CD4-positive, alpha-beta T cell treated with Interleukin-21 for 1 hour (primary cell): ENCODE data around the gene GNG4.
"Not testable (repeated sequence)": the region's sequence is repeated elsewhere in the genome, so short reads cannot be mapped to it uniquely, and the experiment has no call there.

Source experiments
- DNase-seq: peaks from one replicate; pipeline ENCODE4 v3.0.0-alpha.2; 2020

The GNG4 gene

DNA sequence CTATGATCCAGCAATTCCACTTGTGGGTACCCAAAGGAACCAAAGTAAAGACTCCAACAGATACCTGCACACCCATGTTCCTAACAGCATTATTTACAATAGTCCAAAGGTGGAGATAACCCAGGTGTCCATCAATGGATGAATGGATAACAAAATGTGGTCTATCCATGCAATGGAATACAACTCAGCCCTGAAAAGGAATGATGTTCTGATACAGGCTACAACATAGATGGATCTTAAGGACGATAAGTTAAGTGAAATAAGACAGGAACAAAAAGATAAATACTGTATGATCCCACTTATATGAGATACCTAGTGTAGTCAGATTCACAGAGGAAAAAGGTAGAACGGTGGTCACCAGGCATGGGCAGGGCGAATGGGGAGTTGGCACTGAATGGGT, 69.7 kb downstream of the GNG4 start:
- DNase-seq, result no peak

DNA sequence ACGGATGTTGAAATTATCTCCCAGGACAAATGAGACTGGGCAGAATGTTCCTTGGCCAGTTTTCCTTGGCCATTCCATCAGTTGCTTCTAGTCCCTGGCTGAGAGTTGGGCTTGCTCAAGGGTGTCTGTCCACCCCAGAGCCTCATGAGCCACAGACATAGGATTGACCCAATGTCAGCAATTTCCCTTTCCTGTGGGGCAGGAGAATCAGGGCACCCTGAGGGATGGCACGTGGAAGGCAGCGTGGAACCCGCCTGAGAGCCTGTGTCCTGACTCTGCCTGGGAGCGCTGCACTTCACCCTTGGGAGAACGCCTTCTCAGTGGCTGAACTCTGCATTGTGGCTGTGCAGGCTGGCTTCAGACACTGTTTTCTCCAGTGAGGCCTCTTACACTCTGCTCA, 74.0 kb downstream of the GNG4 start:
- DNase-seq, result no peak

DNA sequence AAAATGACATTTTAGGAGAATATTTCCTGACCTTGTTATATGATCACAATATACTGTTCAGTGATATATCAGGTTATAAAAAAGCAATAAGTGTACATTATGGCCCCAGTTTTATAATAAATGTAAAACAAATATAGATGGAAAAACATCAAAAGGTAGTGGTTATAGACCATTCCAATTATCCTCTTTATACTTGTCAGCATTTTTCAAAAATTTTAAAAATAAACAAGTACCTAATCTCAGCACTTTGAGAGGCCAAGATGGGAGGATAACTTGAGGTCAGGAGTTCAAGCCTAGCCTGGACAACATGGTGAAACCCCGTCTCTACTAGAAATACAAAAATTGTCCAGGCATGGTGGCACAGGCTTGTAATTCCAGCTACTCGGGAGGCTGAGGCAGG, 75.7 kb downstream of the GNG4 start:
- DNase-seq, result no peak

DNA sequence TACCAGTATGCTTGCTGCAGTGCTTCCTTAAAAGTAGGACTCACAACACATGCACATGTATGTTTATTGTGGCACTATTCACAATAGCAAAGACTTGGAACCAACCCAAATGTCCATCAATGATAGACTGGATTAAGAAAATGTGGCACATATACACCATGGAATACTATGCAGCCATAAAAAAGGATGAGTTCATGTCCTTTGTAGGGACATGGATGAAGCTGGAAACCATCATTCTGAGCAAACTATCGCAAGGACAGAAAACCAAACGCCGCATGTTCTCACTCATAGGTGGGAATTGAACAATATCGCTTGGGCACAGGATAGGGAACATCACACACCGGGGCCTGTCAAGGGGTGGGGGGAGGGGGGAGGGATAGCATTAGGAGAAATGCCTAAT, 76.6 kb downstream of the GNG4 start:
- not testable (repeated sequence) for DNase-seq

DNA sequence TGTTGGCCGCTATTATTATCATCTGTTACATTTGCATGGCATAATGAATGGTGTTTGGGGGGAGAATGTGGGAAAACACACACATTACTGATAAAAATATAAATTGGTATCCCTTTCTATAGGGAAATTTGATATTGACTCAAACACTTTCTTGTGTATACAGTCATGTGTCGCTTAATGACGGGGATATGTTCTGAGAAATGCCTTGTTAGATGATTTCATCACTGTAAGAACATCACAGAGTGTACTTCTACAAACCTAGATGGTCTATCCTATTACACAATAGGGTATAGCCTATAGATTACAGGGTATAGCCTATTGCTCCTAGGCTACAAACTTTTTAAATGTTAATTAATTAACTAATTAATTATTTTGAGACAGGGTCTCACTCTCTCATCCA, 78.1 kb downstream of the GNG4 start:
- DNase-seq, result no peak

DNA sequence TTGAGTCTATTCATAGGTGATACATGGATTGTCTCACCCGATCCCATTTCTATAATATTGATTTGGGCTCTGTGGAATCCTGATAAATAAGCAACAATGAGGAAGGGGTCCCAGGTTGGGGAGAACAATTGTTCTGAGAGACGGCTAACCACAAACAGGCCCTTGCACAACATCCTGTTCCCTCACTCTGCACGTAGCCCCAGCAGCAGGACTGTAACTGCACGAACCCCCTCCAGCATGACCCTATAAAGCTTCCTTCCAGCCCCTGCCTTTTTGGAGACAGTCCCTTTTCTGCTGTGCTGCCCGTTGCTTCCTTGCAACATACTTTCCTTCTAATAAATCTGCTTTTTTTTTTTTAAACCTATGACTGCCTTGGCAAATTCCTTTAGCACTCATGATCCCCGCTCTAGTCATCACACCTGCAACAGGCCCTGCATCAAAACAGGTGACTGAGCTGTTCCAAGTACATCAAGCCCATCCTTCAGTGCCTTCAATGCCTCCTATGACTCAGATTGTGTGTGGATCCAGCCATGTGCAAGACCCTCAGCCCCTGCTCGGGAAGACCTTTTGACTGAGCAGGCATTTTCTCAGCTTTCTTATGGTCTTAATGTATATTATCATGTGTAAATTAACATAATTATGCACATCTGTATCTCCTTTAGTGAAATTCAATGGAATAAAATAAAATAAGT, 81.6 kb downstream of the GNG4 start:
- DNase-seq, result no peak

DNA sequence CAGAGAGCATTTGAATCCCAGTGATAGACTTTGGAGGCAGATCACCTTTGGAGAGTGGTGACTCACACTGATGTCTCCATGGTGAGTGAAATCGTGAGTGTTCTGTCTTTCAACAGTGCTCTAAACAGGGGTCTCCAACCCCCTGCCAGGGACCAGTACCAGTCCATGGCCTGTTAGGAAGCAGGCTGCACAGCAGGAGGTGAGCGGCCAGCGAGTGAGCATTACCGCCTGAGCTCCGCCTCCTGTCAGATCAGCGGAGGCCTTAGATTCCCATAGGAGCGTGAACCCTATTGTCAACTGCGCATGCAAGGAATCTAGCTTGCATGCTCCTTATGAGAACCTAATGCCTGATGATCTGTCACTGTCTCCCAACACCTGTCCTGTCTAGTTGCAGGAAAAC, 83.5 kb downstream of the GNG4 start:
- DNase-seq, result no peak

DNA sequence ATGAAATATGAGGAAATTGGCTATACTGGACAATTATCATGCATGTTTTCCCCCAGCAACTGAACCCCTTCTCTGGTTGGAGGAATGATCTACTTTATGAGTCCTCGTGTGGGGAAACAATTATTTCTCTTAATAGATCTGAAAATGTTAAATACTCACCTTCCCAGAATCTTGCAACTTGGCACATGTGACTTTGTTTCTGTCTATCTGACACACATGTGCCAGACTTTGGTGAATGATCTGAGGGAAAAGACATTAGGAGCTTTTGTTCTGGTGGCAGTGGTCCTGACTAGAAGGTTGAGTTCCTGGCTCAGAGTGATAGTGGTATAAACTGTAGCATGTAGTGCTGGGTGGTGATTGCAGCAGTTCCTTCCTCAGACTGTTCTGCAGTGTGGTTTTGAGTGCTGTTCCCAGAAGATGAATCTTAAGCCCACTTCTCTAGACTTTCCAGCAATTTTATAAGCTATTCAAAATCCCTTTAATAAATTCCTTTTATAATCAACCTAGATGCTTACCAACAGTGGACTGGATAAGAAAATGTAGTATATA, 86.0 kb downstream of the GNG4 start:
- DNase-seq, result no peak

DNA sequence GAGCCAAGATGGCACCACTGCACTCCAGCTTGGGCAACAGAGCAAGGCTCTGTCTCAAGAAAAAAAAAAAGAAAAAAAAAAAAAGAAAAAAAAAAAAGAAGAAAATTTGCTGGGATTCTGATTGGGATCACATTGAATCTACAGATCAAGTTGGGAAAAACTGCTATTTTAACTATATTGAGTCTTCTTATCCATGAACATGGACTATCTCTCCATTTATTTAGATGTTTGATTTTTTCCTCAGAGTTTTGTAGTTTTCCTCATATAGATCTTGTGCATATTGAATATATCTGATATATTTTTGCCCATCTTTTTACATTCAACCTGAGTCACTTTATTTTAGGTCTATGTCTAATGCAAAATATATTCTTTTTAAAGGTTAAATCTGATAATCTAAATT, 87.0 kb downstream of the GNG4 start:
- DNase-seq, result no peak

DNA sequence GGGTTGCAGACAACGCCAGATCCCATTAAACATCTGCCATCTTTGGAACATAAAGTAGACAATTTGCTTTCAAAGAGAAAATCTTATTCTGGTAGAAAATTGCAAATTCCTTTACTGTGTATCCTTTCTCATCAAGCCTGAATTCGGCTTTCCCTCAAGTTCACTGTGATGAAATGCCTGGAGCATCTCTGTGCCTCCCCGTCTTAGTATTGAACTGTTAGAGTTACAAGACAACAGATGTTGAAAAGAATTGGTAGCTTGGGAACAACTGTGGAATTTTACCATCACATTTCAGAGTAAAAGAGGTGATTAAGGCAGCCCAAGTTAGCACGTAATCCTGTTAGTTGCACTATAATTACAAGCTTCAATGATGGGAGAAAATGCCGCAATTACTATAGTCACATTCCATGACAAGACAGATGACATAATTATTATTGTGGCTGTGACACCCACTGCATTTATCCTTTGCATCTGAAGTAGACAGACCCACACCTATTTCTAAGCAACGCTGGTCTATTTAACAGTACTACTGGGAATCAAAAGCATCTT, 90.9 kb downstream of the GNG4 start:
- no peak for DNase-seq

DNA sequence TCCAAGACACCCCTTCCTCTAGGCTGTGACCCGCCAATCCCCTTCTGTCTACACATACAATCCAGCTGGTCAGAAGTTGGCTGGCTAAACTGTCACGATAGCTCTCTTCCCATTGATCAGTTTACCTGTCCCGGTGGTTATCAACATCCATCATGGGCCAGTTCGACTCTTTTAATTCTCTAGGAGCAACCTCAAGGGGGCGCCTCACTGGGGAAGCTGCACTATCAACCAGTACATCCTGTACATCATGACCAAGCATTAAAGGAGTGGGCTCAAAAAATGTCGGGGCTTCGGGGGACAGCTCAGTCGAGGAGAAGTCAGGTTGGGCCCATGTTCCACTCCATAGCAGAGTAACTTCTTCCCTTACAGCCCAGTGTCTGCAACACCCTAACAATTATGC, 92.1 kb downstream of the GNG4 start:
- DNase-seq, result peak; percentile 1

DNA sequence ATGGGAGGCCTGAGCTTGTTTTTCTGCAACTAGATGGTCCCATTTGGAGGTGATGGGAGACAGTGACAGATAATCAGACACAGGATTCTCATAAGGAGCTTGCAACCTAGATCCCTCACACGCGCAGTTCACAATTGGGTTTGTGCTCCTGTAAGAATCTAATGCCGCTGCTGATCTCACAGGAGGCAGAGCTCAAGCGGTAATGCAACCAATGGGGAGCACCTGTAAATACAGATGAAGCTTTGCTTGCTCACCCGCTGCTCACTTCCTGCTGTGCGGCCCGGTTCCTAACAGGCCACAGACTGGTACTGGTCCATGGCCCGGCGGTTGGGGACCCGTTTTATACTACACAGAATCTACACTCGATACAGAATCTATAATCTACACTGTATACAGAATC, 92.8 kb downstream of the GNG4 start:
- no peak for DNase-seq

DNA sequence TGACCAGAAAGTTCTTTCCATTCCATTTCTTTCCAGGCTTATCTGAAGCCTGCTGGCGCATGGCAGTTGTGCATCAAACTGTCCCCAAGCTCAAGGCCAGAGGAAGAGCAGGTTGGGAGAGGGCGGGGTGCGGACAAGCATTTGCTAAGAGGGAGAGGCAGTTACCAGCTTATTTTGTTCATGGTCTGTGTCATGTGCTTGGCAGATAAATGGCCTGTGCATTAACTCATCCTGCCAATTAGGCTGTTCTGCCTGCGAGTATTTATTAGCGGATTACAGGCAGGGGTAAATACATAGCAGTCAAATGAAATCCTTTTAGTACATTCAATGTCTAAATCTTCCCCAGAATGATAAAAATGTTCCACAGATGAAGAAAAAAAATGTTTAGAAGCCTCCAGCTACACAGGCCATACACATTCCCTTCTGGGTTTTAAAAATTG, 96.5 kb downstream of the GNG4 start:
- no peak for DNase-seq

DNA sequence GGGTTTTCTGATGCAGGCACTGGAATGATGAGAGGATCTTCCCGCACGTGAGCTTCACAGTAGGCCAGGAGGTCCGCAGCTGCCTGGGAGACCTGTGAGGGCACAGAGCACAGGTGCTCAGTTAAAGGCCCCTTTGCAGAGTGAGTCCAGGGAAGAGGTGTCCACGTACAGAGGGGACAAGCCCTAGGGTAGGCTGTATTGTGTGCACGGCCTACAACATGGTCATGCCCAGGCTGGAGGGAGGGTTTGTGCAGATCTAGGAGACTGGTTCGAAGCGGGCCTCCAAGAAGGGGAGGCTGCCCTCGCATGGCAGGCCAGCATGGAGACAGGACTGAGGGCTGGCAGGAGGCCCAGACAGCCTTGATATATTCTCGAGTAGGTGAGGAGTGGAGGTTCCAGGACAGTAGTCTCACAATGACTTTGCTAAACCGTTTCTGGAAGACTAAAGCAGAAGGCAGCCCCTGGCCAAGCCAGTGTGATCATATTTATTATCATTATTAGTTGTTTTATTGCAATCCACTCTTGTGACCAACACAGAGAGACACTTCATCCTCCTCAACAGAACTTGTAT, 97.4 kb downstream of the GNG4 start:
- no peak for DNase-seq

DNA sequence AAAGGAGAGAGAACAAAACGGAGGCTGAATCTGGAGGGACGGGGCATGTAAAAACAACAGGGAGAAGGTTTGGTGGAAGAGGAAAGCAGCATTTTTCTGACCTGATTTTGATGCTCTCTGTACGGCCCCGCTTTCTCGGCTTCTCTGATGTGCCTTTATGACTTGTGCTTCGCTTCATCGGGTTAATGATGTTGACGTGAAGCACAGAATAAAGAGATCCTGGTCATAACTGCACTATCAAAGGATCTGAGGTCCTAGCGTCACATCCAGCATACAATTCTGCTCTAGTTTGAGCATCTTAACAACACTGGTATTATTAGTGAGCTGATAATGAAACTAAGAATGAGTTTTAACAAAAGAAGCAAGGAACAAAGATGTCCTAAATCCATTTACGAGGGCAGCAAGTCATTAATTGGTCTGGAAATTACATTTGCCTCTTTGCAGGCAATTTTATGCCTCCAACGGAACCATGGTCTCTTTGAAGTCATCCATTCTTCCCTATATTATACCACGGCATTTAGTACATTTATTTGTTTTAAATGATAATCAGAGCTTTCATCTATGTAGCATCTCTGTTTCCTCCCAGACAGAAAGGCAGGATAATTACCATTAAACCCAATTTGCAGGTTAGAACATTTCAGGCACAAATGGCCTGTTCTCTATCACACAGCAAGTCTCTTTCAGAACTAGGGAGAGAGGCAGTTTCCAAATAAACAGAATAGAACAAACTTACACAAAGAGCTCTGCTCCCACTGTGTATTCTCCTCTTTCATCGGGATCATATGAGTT, 100.0 kb downstream of the GNG4 start:
- no peak for DNase-seq

DNA sequence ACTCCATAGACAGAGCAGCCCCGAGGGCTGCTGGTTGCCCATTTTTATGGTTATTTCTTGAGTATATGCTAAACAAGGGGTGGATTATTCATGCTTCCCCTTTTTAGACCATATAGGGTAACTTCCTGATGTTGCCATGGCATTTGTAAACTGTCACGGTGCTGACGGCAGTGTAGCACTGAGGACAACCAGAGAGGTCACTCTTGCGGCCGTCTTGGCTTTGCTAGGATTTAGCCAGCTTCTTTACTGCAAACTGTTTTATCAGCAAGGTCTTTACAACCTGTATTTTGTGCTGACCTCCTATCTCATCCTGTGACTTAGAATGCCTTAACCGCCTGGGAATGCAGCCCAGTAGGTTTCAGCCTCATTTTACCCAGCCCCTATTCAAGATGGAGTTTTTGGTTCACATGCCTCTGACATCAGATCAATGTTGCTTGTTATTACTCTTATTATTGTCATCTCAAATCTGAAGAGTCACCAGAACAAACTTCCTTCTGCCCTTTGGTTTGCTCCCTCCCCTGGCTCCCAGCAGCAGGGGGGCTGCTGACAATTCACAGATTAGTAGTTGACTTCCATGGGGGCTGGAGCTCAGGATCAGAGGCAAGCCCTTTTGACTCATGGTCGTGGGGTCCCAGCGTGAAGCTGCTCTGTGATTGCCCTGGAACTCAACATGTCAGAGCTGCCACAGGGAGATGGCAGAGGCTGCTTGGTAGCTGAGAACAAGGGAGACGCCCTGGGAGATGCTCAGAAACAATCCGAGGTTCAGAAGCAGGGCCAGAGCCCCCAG, 103.0 kb downstream of the GNG4 start:
- DNase-seq, result not testable (repeated sequence)

DNA sequence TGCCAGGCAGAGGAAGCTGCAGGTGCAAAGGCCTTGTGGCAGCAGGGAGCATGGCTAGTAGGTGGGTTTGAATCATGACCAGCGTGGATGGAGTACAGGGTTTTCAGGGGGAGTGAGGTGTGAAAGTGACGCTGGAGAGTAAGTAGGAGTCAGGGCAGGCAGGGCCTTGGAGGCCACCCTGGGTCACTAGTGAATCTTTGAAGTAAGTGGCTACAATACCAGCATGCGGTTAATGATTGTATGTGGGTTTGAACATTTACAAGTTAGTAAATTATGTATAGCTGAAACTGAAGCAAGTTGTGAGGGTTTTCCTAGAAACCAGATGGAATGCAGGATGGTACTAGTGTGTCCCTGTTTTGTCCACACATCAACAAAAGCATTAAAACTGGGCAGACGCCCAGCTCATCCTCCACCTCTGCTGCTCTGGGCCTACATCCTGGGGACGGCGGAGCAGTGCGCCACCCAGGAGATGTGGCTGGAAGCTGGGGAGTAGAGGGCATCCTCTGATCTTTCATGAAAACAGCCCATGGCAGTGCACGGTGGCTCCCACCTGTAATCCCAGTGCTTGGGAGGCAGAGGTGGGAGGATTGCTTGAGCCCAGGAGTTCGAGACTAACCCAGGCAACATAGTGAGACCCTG, 104.2 kb downstream of the GNG4 start:
- no peak for DNase-seq

DNA sequence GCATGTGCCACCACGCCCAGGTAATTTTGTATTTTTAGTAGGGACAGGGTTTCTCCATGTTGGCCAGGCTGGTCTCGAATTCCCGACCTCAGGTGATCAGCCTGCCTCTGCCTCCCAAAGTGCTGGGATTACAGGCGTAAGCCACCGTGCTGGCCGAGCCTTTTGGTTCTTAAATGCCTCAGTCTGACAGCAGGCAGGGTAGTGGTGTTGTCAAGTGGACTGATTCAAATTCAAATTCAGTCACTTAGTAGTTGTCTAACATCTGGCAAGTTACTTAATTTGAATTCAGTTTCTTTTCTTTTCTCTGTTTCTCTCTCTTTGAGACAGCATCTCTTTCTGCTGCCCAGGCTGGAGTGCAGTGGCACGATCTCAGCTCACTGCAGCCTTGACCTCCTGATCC, 106.7 kb downstream of the GNG4 start:
- not testable (repeated sequence) for DNase-seq

DNA sequence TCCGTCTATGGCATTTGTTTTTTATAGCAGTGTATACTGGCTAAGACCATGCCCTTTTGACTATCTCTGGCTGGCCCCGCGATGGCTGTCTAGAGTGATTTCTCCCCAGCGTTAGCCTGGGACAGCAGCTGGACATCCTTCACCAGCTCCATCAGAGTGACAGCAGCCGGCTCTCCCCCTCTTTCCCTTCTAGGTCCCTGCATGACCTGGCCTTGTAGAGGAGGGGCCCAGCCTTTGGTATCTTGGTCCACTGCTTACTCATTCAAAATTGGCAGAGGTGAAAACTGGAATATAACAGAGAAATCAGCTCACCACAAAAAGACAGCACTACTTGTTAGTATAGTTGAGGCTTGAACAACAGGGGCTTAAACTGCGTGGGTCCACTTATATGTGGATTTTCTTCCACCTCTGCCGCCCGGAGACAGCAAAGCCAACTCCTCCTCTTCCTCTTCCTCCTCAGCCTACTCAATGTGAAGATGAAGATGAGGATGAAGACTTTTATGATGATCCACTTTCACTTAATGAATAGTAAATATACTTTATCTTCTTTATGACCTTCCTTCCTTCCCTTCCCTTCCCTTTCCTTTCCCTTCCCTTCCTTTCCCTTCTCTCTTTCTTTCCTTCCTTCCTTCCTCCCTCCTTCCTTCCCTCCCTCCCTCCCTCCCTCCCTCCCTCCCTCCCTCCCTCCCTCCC, 116.0 kb downstream of the GNG4 start:
- no peak for DNase-seq

DNA sequence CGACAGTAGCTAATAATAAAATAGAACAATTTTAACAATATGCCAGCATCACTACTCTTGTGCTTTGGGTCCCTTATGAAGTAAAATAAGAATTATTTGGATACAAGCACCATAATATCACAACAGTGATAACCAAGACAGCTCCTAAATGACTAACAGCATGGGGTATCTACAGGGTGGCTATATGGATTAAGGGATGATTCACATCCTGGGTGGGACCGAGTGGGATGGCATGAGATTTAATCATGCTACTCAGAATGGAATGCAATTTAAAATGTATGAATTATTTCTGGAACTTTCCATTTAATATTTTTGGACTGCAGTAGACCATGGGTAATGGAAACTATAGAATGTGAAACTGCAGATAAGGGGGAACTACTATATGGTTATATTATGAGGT, 117.2 kb downstream of the GNG4 start:
- DNase-seq, result no peak

DNA sequence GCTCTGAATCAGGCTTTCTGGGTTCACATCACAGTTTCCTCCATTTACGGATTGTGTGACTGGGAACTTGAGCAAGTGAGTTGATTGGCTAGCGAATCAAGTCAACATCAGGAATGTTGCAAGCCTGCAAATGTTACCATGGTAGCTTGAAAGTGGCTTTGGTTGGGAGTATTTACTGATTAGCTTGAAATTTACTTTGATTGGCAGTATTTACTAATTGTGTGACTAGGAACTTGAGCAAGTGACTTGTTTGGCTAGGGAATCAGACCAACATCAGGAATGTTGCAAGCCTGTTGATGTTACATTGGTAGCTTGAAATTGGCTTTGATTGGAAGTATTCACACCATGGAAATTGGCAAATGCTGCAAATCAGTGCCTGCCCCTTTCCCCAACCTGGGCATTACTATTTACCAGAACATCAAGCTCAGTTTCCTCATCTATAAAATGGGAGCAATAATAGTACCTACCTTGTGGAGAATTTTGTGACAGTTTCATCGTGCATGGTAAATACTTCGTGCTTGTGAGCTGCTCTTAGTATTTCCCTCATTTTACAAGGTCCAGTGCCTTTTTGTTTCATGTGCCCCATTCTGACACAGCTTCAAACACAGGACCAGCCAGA, 122.3 kb downstream of the GNG4 start:
- no peak for DNase-seq
